Kidney epithelial cell (primary cell): ENCODE measurements around the gene THAP8. TPM values are rescaled to one million over a fixed set of nuclear protein-coding genes. Genes with fewer than 3 reads are reported as not detected.
A peak's percentile ranks its signal among the peaks of the same experiment; 100 is the strongest.

ENCODE experiments used
- DNase-seq: peaks from one replicate; pipeline ENCODE4 v3.0.0-alpha.2; 2010; ENCODE audit warnings: low read depth
- H3K27me3 ChIP-seq: 2 replicates; pipeline ENCODE4 v1.6.0; 2011; ENCODE audit warnings: low read length; ENCODE audit not compliant: control insufficient read depth, insufficient read depth
- H3K36me3 ChIP-seq: 2 replicates; pipeline ENCODE4 v1.5.1; 2011; ENCODE audit warnings: low read length; ENCODE audit not compliant: control insufficient read depth, insufficient read depth
- H3K4me3 ChIP-seq: 2 replicates; pipeline ENCODE4 v1.5.1; 2011; ENCODE audit warnings: low read depth, mild to moderate bottlenecking, control low read depth, low read length
- CTCF ChIP-seq: IDR thresholded peaks from 2 replicates; pipeline ENCODE4 v1.5.1; 2011; ENCODE audit warnings: mild to moderate bottlenecking, moderate library complexity, low read length, control low read depth, inconsistent platforms; ENCODE audit not compliant: insufficient read depth, poor library complexity, severe bottlenecking
- total RNA-seq: library from RNA; depleted of rRNA; stranded (reverse); fragments of >200 nt; gene quantifications from 2 replicates; pipeline ENCODE4 v1.2.3, GENCODE V29; 2015

Gene THAP8
- total RNA-seq, 1 donor from 2014 or later: 12.0 TPM

DNA sequence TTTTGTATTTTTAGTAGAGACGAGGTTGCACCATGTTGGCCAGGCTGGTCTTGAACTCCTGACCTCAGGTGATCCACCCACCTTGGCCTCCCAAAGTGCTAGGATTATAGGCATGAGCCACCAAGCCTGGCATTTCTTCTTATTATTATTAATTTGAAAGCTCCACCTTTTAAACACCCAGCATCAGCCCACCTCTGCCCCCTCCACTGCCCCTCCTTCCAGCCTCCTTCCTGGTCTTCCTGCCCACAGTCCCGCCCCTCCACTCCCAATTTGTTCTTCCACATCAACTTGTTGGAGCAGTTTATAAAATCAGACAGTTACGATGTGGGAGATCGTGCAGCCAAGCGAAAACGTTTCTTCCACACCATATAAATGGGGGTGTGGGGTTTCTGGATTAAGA is 13.6 kb downstream of the THAP8 start:
- TF ChIP-seq CTCF: no peak
- DNase-seq: no peak
- H3K36me3 ChIP-seq: no peaks in the 10 kb centered on the region
- H3K4me3 ChIP-seq: no peak overlapping the region
- H3K27me3 ChIP-seq: no peaks in the 10 kb centered on the region

DNA sequence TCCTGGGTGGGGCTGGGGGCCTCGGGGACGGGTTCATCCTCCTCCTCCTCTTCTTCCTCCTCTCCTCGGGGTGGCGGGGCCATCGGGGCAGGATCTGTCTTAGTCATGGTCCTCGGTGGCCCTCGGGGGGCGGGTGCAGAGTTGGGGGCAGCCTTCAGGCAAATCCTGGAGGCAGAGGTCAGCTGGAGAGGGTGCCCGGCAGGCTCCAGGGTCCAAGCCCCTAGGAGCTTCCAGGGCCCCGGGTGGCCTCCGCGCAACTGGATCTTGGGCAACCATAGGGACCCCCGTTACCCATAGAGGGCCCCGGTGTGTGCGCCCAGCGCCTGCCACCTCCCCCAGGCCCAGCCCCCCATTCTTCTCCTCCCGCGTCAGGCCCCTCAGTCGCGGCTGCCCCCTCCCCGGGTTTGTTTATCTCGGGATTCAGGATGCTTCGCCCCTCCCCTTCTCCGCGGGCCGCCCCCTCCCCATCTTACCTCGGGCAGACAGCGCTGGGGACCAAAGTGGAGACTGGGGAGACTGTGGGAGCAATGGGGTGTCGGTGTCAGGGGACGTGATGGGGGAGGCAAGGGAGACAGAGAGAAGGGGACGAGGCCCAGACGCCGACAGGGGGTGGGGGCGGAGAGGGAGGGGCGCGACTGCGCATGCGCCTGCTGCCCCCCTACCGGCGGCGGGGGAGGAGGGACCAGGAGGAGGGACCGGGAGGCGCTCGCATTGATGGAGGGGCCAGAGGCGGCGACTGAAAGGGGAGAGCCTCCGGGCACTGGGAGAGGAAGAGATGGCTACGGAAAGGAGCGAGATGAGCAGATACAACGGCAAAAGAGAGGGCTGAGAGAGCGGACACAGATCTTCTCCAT is 21.6 kb downstream of the THAP8 start, which contains the start of gene CLIP3:
Gene CLIP3, minus strand, starts transcription at position 623 of the 854 bp plus-strand sequence. Its CDS starts 516 bp downstream, at position 107.
- no peak for TF ChIP-seq CTCF
- Histone ChIP-seq H3K36me3 (no peaks in the 10 kb centered on the region), H3K4me3 (peak within 1 kb of the TSS; percentile 67), H3K27me3 (no peaks in the 10 kb centered on the region)
- no peak for DNase-seq

- Histone ChIP-seq H3K36me3 (no peaks in the 10 kb centered on the region), H3K4me3 (no peak overlapping the region), H3K27me3 (no peaks in the 10 kb centered on the region)
- no peak for DNase-seq
- TF ChIP-seq CTCF: no peak
Measured at GRCh38 chr19:36031308-36031707, 22.8 kb downstream of the THAP8 start.

DNA sequence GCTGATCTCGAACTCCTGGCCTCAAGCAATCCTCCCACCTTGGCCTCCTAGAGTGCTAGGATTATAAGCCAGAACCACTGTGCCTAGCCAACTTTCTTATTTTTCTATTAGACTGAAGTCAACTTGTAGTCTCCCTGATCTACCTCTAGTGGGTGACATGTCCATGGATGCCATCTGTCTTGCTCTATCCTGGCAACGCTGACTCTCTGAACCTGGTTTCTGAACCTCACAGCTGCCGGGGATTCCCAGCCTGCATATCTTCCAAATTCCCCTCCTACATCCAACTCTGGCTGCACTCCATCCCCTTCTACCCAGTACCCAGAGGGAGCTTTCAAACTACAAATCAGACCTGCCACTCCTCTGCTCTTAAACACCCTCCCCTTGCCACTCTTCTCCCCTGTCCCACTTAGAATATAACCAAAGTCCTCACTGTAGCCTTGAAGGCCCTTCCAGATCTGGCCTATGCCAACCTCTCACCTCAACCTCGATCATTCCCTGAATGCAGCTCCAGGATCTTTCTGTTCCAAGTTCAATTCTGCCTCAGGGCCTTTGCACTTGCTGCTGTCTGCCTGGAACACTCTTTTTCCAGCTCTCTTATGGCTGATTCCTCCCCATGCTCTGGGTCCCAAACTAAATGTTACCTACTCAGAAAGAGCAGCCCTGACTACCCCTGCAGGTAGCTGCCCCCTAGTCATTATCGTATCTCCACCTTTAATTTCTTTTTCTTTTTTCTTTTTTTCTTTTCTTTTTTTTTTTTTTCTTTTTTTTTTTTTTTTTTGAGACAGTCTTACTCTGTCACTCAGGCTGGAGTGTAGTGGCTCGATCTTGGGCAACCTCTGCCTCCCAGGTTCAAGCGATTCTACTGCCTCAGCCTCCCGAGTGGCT is 23.6 kb downstream of the THAP8 start:
- TF ChIP-seq CTCF: peak; percentile 32
- DNase-seq: no peak
- H3K36me3 ChIP-seq: no peaks in the 10 kb centered on the region
- H3K27me3 ChIP-seq: no peaks in the 10 kb centered on the region
- no peak overlapping the region for H3K4me3 ChIP-seq

DNA sequence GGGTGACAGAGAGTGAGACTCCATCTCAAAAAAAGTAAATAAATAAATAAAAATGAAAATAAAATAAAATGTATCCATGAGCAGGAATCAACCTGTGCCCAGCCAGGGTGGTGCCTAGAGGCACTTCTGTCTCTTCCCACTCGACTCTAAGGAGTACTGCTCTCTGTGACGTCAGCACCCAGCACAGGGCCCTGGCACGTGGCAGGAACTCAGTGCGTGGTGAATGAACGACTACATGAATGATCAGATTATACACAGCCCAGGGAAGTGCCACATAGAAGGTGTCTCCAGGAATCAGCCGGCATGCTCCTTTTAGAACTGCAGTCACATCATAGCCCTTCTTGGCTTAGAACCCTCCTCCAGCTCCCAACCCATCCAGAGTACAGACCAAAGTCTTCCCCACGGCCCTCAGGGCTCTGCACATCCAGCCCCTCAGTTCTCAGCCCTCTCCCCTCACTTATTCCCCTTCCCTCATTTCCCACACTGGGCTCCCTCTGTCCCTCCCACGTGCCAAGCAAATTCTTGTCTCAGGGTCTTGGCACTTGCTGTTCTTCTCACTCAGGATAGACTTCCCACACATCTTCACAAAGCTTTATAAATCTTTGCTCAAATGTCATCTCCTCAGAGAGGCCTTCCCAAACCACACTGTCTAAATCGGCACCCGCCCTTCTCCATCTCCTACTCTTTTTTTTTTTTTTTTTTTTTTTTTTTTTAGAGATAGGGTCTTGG is 25.6 kb downstream of the THAP8 start:
- H3K4me3 ChIP-seq: no peak overlapping the region
- H3K36me3 ChIP-seq: no peaks in the 10 kb centered on the region
- H3K27me3 ChIP-seq: no peaks in the 10 kb centered on the region
- DNase-seq: no peak
- TF ChIP-seq CTCF: no peak
